Measurements from ENCODE around the gene DPAGT1. TPM values are rescaled to one million over a fixed set of nuclear protein-coding genes. Genes with fewer than 3 reads are reported as not detected.
"Not testable (repeated sequence)": the region's sequence is repeated elsewhere in the genome, so short reads cannot be mapped to it uniquely, and the experiment has no call there.

Gene DPAGT1
- 10 to 100 TPM; 45.2 to 54.4 (median 51.1) TPM for polyA plus RNA-seq (ENCODE audit: insufficient read depth in 1 of 5, insufficient read length in 5 of 5, low replicate concordance in 1 of 5)
- long read RNA-seq, donor 1, transcript DPAGT1-201 (9 exons, 2,205 nt), result major isoform, 8 of 12 reads
- long read RNA-seq, donor 1, partial matches to known transcripts, result 0 of 12 reads
- long read RNA-seq, donor 1, other reads (novel, unspliced or antisense), result 0 of 12 reads
- long read RNA-seq, donor 2, transcript DPAGT1-201 (9 exons, 2,205 nt), result major isoform, 7 of 13 reads
- long read RNA-seq, donor 2, partial matches to known transcripts, result 5 of 13 reads
- long read RNA-seq, donor 2, other reads (novel, unspliced or antisense), result 0 of 13 reads
- long read RNA-seq, donor 3, partial matches to known transcripts, result 15 of 20 reads
- long read RNA-seq, donor 3, other reads (novel, unspliced or antisense), result 0 of 20 reads
- long read RNA-seq, donor 4, partial matches to known transcripts, result 0 of 6 reads
- long read RNA-seq, donor 4, other reads (novel, unspliced or antisense), result 0 of 6 reads
- long read RNA-seq, donor 5, transcript DPAGT1-201 (9 exons, 2,205 nt), result major isoform, 7 of 14 reads
- long read RNA-seq, donor 5, partial matches to known transcripts, result 5 of 14 reads
- long read RNA-seq, donor 5, other reads (novel, unspliced or antisense), result 0 of 14 reads
- long read RNA-seq, donor 6, transcript DPAGT1-201 (9 exons, 2,205 nt), result major isoform, 6 of 17 reads
- long read RNA-seq, donor 6, partial matches to known transcripts, result 11 of 17 reads
- long read RNA-seq, donor 6, other reads (novel, unspliced or antisense), result 0 of 17 reads
- long read RNA-seq, donor 7, transcript DPAGT1-201 (9 exons, 2,205 nt), result major isoform, 8 of 18 reads
- long read RNA-seq, donor 7, partial matches to known transcripts, result 7 of 18 reads
- long read RNA-seq, donor 7, other reads (novel, unspliced or antisense), result 0 of 18 reads
- long read RNA-seq, donor 8, partial matches to known transcripts, result 0 of 6 reads
- long read RNA-seq, donor 8, other reads (novel, unspliced or antisense), result 0 of 6 reads

DNA sequence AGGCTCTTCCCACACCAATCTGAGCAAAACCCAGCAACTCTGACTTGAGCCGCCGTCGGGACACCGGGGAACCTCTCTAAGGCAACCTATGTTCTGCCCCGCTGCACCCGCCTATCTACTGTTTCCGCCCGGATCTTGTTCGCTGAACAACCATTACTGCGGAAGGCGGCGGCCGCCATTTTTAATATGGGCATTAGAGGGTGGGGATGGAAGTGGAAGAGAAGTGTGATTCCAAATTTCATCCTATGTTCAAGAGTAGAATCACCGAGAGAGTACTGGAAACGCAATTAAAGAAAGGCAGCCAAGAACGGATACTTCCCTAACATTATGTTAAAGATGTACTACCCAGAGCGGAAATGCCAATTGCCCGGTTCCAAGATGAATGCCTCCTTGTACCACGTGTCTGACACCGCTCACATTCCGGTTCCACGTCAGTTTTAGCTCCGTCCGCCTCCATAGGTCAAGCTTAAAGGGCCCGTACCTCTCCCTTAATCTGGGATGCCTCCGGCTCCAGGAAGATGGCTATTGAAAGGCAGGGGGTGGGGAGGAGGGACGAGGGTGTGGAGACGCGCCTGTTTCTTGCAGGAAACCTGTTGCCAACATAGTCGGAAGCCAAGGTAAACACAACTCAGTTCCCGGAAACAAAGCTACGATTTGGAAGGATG lies at the start of gene DPAGT1:
Gene DPAGT1 (minus strand): TSS at position 95 of the 665 bp plus-strand sequence. CDS start 198 bp downstream, outside the sequence.
- DNase-seq, result peak; percentile 92 to 94

DNA sequence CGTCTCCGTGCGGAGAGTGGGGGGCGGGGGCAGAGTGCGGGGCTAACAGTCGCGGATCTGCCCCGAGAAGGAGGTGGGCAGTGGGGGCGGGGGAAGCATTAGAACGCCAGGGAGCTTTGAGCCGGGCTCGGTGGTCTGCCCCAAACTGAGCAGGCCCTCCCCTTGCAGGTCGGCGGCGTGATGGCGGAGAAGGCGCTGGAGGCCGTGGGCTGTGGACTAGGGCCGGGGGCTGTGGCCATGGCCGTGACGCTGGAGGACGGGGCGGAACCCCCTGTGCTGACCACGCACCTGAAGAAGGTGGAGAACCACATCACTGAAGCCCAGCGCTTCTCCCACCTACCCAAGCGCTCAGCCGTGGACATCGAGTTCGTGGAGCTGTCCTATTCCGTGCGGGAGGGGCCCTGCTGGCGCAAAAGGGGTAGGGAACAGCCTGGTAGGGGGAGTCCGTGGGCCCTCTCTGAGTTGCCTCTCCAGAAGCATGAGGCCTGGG lies 48.2 kb upstream of the DPAGT1 start:
- no peak for DNase-seq

GRCh38 chr11:119149018-119149785 lies 47.5 kb upstream of the DPAGT1 start, which contains the start of gene ABCG4:
Gene ABCG4, plus strand, starts transcription at chr11:119149052. Its CDS starts 914 bp downstream, at chr11:119149966.
- peak in 1 of 2 donors; percentile 14 for DNase-seq

- DNase-seq, result no peak
Observed at GRCh38 chr11:119148720-119149017, 47.0 kb upstream of the DPAGT1 start.

GRCh38 chr11:119147604-119148333 lies 46.1 kb upstream of the DPAGT1 start:
- DNase-seq, result no peak

DNA sequence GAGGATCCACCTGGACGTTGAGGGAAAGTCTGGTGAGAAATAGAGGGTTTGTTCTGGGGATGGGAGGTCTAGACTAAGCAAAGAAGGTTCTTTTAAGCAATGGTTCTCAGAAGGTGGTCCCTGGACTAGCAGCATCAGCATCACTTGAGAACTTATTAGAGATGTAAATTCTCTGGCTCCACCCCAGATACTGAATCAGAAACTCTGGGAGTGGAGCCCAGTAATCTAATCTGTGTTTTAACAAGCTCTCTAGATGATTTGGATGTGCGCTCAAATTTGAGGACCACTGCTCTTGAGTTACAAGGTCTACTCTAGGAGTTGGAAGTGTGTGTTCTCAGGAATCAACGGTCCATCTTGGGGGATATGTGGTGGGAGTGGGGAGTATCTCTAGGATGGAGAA lies 43.9 kb upstream of the DPAGT1 start:
- no peak for DNase-seq

- DNase-seq, result peak in 1 of 2 donors; percentile 36
Observed at GRCh38 chr11:119144825-119145486, 43.3 kb upstream of the DPAGT1 start.

- DNase-seq, result not testable (repeated sequence)
Observed at GRCh38 chr11:119139276-119139675, 37.6 kb upstream of the DPAGT1 start.

DNA sequence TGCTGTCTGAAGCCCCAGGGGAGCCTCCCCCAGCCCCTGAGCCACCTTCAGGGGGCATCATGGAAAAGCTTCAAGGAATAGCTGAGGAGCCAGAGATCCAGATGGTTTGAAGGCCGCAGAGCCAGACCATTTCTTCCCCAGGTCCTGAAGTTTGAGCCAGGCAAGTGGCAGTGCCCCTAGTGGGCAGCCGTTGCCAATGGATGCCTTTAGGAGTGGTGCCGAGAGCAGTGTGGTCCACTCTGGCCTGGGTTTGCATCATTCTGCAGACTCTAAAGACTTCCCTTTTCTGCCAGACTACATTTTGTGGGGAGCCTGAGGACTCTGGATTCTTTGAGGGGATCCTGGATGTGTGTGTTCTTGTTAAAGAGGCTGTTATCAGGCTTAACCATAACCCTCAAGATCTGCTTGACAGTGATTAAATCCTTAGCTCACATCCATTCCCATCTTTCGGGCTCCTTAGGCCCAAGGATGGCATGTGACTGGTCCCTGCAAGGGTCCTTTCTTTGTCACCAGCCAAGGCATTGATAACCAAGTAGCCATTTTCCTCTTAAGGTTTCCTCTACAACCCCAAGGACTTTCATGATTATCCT lies 32.8 kb upstream of the DPAGT1 start:
- no peak for DNase-seq

DNA sequence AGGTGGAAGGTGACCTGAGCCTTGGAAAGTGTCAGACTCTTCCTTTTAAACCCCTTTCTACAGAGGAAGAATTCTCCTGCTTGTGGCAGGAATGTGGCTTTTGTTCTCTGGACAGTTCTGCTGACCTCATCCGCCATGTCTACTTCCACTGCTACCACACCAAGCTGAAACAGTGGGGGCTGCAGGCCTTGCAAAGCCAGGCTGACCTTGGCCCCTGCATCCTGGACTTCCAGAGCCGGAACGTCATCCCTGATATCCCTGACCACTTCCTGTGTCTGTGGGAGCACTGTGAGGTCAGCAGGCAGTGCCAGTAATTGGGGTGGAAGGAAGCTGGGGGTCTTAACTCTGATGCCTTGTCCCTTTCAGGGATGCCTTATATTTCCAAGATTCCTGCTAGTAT lies 29.0 kb upstream of the DPAGT1 start:
- DNase-seq, result no peak

- DNase-seq, result no peak
Observed at GRCh38 chr11:119126675-119127268, 25.1 kb upstream of the DPAGT1 start.

DNA sequence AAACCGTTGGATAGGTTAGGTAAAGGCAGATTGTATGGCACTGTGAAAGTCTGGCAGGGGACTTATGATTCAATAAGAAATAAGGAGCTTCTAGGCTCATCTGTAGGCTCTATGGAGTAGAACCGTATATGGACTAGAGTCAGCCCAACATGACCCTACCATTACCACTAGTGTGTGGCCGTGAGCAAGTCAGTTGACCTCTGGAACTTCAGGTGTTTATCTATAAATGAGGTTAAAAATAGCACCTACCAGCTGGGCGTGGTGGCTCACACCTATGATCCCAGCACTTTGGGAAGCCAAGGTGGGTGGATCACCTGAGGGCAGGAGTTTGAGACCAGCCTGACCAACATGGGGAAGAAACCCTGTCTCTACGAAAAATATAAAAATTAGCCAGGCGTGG lies 24.2 kb upstream of the DPAGT1 start:
- no peak for DNase-seq

DNA sequence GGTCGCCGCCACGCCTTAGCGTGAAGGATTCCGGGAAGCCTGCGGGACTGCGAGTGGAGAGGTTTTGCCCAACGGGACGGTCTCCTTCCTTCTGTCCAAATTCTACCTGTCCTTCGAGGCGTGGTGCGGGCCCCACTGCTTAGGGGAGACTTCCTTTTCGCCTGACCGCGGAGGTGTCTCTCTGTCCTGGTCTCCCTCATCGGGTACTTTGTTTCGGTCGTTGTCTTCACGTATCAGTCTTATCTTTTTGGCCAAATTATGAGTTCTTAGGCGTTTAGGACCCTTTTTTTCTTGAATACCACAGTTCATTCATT lies 20.1 kb upstream of the DPAGT1 start:
- DNase-seq, result no peak

DNA sequence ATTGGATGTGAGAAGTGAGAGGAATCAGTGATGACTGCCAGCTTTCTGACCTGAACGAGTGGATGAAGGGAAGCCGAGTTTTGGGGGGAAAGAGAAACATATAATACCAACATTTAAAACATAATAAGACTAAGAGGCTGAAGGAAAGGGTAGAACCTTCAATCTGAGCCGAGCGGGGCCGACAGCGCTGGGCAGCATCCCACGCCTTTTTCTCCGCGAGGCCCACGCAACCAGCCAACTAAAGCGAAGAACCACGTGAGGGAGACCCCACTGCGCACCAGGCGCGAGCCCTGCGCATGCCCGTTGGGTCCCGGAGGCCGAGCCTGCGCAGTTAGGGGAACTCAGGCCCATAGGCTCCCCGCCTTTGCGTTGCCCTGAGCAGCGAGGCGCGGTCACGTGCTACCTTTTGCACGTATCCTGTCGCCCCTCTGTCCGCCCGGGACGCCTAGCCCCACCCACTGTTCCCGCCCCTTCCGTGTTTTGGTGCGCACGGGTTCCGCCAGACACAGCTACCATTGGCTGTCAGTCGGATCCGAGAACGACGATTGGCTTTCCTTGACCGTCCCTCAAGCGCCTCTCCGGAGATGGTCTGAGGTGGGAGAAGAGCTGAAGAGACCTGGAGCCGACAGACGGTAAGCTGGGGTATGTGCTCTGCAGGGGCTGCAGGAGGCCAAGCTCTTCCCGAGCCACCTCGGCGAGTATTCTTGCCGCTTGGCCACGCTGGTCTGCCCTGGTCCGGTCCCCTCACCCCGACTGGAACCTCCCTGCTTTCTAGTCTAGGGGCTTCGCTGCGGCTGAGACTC lies 19.6 kb upstream of the DPAGT1 start, which contains the start of gene HINFP:
Gene HINFP (plus strand): TSS at position 573 of the 803 bp plus-strand sequence. CDS start 5,365 bp downstream, outside the sequence.
- DNase-seq, result peak; percentile 97 to 99

DNA sequence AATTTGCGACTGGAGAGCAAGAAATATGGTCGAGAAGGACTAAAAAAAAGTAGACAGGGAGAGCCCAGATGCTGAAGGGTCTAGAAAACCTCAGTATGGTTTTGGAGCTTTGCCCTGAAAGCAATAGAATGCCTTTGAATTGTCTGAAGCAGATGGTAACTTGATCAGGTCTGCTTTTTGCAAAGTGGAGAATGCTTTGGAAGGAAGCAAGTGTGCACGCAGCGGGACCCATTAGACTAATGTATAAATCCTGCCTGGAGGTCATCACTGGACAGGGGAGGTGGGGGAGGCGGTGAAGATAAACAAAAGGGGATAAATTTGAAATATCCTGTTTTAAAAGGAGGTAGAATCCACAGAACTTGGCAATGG lies 19.0 kb upstream of the DPAGT1 start:
- no peak for DNase-seq

DNA sequence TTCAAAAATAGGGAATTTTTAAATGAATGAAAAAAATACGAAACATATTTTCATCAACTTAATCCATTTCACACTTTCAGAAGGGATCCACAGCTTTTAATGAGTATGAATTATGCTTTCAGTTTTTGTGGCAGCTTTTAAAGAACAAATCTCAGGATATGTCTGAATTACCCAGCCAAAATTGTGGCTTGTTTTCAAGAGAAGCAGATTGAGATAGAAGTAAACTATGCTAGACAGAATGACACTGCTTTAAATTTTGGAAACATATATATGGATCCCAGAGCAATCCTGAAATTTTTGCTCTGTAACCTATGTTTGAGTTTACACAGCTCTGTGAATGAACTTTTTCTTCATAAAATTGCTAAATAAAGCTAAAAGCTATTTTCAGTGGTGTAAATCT lies 17.3 kb upstream of the DPAGT1 start:
- no peak for DNase-seq

- DNase-seq, result no peak
Observed at GRCh38 chr11:119118227-119118626, 16.6 kb upstream of the DPAGT1 start.
